SJSA1 (cell line): ENCODE measurements around the gene TIAM2. TPM values are rescaled to one million over a fixed set of nuclear protein-coding genes. Genes with fewer than 3 reads are reported as not detected.
"Not testable (repeated sequence)": the region's sequence is repeated elsewhere in the genome, so short reads cannot be mapped to it uniquely, and the experiment has no call there.

ENCODE experiments used
- DNase-seq, 2 experiments: peaks; one replicate each; pipeline ENCODE4 v3.0.0-alpha.2; 2015 to 2020; ENCODE audit warnings: low spot score in 2 of 2, low read depth in 1 of 2
- H3K27ac ChIP-seq: fragments of 250-450 bp; sonication (Bioruptor Pico); 2 replicates; pipeline ENCODE4 v1.5.1; 2020; ENCODE audit warnings: mild to moderate bottlenecking, moderate library complexity
- H3K27me3 ChIP-seq: fragments of 250-450 bp; sonication (Bioruptor Pico); replicated peaks from 2 replicates; pipeline ENCODE4 v1.5.1; 2020; ENCODE audit warnings: mild to moderate bottlenecking, moderate library complexity
- H3K36me3 ChIP-seq: fragments of 250-450 bp; sonication (Bioruptor Pico); 2 replicates; pipeline ENCODE4 v1.5.1; 2020; ENCODE audit warnings: mild to moderate bottlenecking
- H3K4me1 ChIP-seq: fragments of 250-450 bp; sonication (Bioruptor Pico); replicated peaks from 2 replicates; pipeline ENCODE4 v1.6.1; 2021; ENCODE audit warnings: mild to moderate bottlenecking
- H3K4me3 ChIP-seq: fragments of 250-450 bp; sonication (Bioruptor Pico); 2 replicates; pipeline ENCODE4 v1.5.1; 2020; ENCODE audit warnings: mild to moderate bottlenecking
- H3K9me3 ChIP-seq: fragments of 250-450 bp; sonication (Bioruptor Pico); replicated peaks from 2 replicates; pipeline ENCODE4 v1.5.1; 2020; ENCODE audit warnings: mild to moderate bottlenecking
- total RNA-seq: library from RNA; depleted of rRNA; stranded (reverse); fragments of >200 nt; shearing (Covaris generic); gene quantifications from 2 replicates; pipeline ENCODE4 v1.2.3, GENCODE V29; 2014

Gene TIAM2
- total RNA-seq, 1 experiment from 2014 or later = 48.3 TPM

- no peak for DNase-seq
- Histone ChIP-seq H3K9me3 (no peaks in the 10 kb centered on the region), H3K4me1 (peaks cover 45% of the 10 kb centered on the region), H3K36me3 (peaks cover 27% of the 10 kb centered on the region), H3K27ac (no peak overlapping the region), H3K27me3 (no peaks in the 10 kb centered on the region), H3K4me3 (no peak overlapping the region)
Measured at GRCh38 chr6:155089746-155090145, 94.6 kb downstream of the TIAM2 start.

GRCh38 chr6:155090166-155090565, 95.1 kb downstream of the TIAM2 start:
- Histone ChIP-seq H3K36me3 (peaks cover 27% of the 10 kb centered on the region), H3K9me3 (no peaks in the 10 kb centered on the region), H3K27ac (0 out of 2 replicates have a peak overlapping the region, but pooled peaks have one; percentile 3), H3K4me3 (no peak overlapping the region), H3K27me3 (no peaks in the 10 kb centered on the region), H3K4me1 (peaks cover 45% of the 10 kb centered on the region)
- DNase-seq = no peak

- H3K27ac ChIP-seq = no peak overlapping the region
- H3K36me3 ChIP-seq = peaks cover 33% of the 10 kb centered on the region
- no peaks in the 10 kb centered on the region for H3K9me3 ChIP-seq
- no peak overlapping the region for H3K4me3 ChIP-seq
- peaks cover 45% of the 10 kb centered on the region for H3K4me1 ChIP-seq
- DNase-seq = no peak
- no peaks in the 10 kb centered on the region for H3K27me3 ChIP-seq
Measured at GRCh38 chr6:155091756-155092155, 96.6 kb downstream of the TIAM2 start.

- no peak overlapping the region for H3K4me3 ChIP-seq
- peaks cover 36% of the 10 kb centered on the region for H3K36me3 ChIP-seq
- peaks cover 46% of the 10 kb centered on the region for H3K4me1 ChIP-seq
- no peak for DNase-seq
- H3K27ac ChIP-seq = peak overlapping the region; percentile 86; the same call in 1 of the 2 replicates
- no peaks in the 10 kb centered on the region for H3K27me3 ChIP-seq
- no peaks in the 10 kb centered on the region for H3K9me3 ChIP-seq
Measured at GRCh38 chr6:155093430-155093829, 98.3 kb downstream of the TIAM2 start.

- no peak overlapping the region for H3K27ac ChIP-seq
- no peaks in the 10 kb centered on the region for H3K9me3 ChIP-seq
- H3K27me3 ChIP-seq = no peaks in the 10 kb centered on the region
- no peak overlapping the region for H3K4me3 ChIP-seq
- peaks cover 9% of the 10 kb centered on the region for H3K36me3 ChIP-seq
- no peak for DNase-seq
- peaks cover 54% of the 10 kb centered on the region for H3K4me1 ChIP-seq
Measured at GRCh38 chr6:155100087-155100486, 105.0 kb downstream of the TIAM2 start.

GRCh38 chr6:155100591-155100990, 105.5 kb downstream of the TIAM2 start:
- Histone ChIP-seq H3K36me3 (peaks cover 9% of the 10 kb centered on the region), H3K27ac (no peak overlapping the region), H3K9me3 (no peaks in the 10 kb centered on the region), H3K27me3 (no peaks in the 10 kb centered on the region), H3K4me3 (no peak overlapping the region), H3K4me1 (peaks cover 50% of the 10 kb centered on the region)
- no peak for DNase-seq

- peak; percentile 60 to 92 for DNase-seq
- not testable (repeated sequence) for H3K9me3 ChIP-seq, H3K27me3 ChIP-seq, H3K4me3 ChIP-seq, H3K36me3 ChIP-seq
- H3K4me1 ChIP-seq = peaks cover 62% of the 10 kb centered on the region
- peak overlapping the region; percentile 89 for H3K27ac ChIP-seq
Measured at GRCh38 chr6:155103083-155103645, 108.0 kb downstream of the TIAM2 start.

- peak; percentile 71 to 87 for DNase-seq
- Histone ChIP-seq H3K27me3 (no peaks in the 10 kb centered on the region), H3K36me3 (peaks cover 6% of the 10 kb centered on the region; the same call in 1 of the 2 replicates), H3K4me1 (peaks cover 68% of the 10 kb centered on the region), H3K27ac (peak overlapping the region; percentile 89), H3K9me3 (no peaks in the 10 kb centered on the region), H3K4me3 (no peak overlapping the region)
Measured at GRCh38 chr6:155103816-155104366, 108.8 kb downstream of the TIAM2 start.

- peak in 1 of 2 experiments; percentile 49 for DNase-seq
- peaks cover 6% of the 10 kb centered on the region; the same call in 1 of the 2 replicates for H3K36me3 ChIP-seq
- no peaks in the 10 kb centered on the region for H3K9me3 ChIP-seq
- H3K4me1 ChIP-seq = peaks cover 65% of the 10 kb centered on the region
- no peak overlapping the region for H3K4me3 ChIP-seq
- H3K27ac ChIP-seq = peak overlapping the region; percentile 55
- H3K27me3 ChIP-seq = no peaks in the 10 kb centered on the region
Measured at GRCh38 chr6:155106456-155107115, 111.5 kb downstream of the TIAM2 start.

- Histone ChIP-seq H3K9me3 (no peaks in the 10 kb centered on the region), H3K36me3 (peaks cover 6% of the 10 kb centered on the region; the same call in 1 of the 2 replicates), H3K4me1 (peaks cover 55% of the 10 kb centered on the region), H3K4me3 (no peak overlapping the region), H3K27me3 (no peaks in the 10 kb centered on the region), H3K27ac (peak overlapping the region; percentile 55; the same call in 1 of the 2 replicates)
- DNase-seq = no peak
Measured at GRCh38 chr6:155107432-155108069, 112.4 kb downstream of the TIAM2 start.

- no peak for DNase-seq
- Histone ChIP-seq H3K9me3 (no peaks in the 10 kb centered on the region), H3K27ac (no peak overlapping the region), H3K36me3 (peaks cover 6% of the 10 kb centered on the region; the same call in 1 of the 2 replicates), H3K4me3 (no peak overlapping the region), H3K27me3 (no peaks in the 10 kb centered on the region), H3K4me1 (peaks cover 50% of the 10 kb centered on the region)
Measured at GRCh38 chr6:155108070-155108820, 113.1 kb downstream of the TIAM2 start.

GRCh38 chr6:155110721-155111120, 115.6 kb downstream of the TIAM2 start:
- Histone ChIP-seq H3K4me3 (no peak overlapping the region), H3K36me3 (peaks cover 8% of the 10 kb centered on the region; the same call in 1 of the 2 replicates), H3K27ac (no peak overlapping the region), H3K9me3 (no peaks in the 10 kb centered on the region), H3K27me3 (no peaks in the 10 kb centered on the region), H3K4me1 (peaks cover 35% of the 10 kb centered on the region)
- DNase-seq = no peak

GRCh38 chr6:155112757-155113156, 117.6 kb downstream of the TIAM2 start:
- H3K4me1 ChIP-seq = peaks cover 36% of the 10 kb centered on the region
- DNase-seq = no peak
- H3K9me3 ChIP-seq = no peaks in the 10 kb centered on the region
- no peaks in the 10 kb centered on the region for H3K27me3 ChIP-seq
- H3K36me3 ChIP-seq = peaks cover 5% of the 10 kb centered on the region; the same call in 1 of the 2 replicates
- no peak overlapping the region for H3K4me3 ChIP-seq
- H3K27ac ChIP-seq = no peak overlapping the region
